GM19397 (cell line): Measurements from ENCODE around the gene DNAH11.
"Not testable (repeated sequence)": the region's sequence is repeated elsewhere in the genome, so short reads cannot be mapped to it uniquely, and the experiment has no call there.

Experiments
- ATAC-seq: cut with Tn5 transposase; IDR thresholded peaks from one replicate; pipeline ENCODE4 v1.9.1; 2021; ENCODE audit warnings: mild to moderate bottlenecking, moderate library complexity; ENCODE audit not compliant: unreplicated experiment

DNAH11 gene

DNA sequence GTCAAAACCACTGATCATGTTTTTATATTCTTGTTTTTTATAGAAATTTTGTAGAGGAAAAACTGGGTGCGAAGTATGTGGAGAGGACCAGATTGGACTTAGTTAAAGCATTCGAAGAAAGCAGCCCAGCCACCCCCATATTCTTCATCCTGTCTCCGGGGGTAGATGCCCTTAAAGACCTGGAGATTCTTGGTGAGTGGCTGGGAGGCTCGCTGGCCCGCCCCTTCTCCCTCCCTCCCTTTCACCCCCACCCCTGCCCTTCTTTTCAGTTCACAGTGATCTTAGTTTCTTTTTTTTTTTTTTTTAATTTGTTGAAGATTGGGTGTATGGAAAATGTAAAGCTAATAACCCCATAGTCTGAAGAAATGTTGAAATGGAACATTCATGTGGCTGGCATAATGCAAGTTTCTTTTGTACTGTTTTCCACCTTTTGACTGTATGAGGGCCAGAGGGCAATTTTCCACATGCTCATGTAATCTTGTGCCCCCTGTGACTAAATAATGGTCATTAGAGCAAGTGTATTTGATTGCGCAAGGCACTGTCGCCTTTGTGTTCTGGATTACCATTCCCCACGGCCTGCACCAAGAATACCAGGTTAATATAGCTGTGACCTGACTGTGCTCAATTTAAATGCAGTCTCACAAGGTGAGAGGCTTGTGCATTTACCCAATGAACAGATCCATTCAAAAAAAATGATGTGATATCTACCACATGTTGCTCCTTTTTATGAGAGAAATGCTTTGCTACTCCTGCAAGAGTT, 325.2 kb downstream of the DNAH11 start:
- no peak for ATAC-seq

DNA sequence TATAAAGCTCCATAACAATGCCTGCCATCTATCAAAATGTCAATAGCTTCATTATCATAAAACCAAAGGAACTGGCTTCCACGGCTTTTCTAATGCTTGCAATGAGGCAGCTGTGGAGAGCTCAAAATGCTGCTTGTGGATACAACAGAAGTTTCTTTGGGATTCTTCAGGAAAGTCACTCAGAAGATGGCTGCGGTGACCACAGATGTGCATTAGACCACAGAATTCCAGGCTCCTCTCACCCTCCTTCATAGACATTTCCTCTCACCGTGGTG, 325.7 kb downstream of the DNAH11 start:
- no peak for ATAC-seq

DNA sequence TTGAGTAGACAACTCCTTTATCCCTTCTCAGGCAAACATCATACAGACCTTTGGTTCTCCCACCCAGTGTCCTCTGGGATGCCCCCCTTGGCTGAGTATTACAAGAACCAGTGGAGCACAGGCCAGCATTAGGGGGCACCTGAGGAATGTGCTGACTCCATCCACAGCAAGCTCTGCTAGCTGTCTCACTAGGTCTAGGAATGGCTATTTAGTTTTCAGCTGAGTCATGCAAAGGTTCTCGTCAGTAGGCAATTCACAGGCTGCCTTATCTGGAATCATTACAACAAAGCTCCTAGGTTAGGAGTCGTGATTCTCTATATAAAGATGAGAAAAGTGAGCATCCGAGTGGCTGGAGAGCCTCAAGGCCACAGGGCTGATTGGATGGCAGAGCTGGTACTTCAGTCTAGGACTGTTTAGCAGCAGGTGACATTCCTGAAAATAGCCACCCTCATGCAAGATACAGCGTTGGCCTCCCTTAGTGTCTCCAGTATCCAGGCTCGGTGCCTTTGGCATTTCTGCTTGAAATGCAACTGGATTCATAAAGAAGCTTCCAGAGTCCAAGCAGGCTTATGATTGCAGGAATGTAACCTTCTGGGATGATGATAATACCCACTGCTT, 327.1 kb downstream of the DNAH11 start:
- ATAC-seq: no peak

DNA sequence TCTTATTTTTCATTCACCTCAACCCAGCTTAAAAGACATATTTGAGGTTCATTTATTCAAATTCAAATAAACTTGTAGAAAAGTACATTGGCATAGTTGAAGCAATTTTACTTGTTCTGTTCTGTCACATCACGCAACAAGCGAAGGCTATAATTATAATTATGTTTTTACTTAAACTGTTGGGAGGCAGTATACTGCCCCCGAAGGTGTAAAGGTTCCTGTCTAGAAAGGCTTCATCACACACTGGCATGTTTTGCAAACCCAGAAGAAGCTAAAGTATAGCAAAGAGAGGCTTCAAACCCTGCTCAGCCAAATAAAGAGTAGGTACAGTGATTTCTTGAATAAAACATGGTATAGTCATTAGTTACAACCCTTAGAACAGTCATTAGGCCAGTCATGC, 340.2 kb downstream of the DNAH11 start:
- no peak for ATAC-seq

DNA sequence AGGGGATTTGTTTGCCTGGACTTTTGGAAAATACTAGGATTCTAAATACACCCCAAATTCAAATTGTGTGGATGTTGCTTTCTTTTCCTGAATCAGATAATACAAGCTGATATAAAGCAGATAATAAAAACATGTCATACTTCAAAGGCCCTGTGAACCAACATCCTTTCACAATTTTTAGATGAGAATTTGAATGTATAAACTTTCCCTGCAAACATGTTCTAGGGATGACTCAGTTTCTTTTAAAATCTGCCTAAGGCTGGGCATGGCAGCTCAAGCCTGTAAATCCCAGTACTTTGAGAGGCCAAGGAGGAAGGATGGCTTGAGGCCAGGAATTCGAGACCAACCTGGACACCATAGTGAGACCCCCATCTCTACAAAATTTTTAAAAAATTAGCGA, 340.7 kb downstream of the DNAH11 start:
- ATAC-seq: not testable (repeated sequence)

DNA sequence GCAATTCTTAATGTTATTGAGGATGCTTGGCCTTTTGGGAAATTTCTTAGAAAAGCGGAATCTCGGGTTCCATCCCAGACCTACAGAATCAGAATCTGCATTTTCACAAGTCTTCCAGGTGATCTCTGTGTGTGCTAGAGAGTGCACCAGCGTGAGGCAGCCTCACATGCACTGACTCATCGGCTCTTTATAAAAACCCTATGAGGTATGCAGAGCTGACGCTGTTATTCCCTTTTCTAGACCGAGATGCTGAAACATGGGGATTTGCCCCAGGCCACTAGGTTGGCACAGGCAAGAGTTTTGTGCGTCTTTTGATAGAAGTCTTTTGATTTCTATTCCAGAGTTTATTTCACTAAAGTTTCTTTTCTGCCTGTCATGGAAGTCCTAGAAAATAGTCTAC, 341.7 kb downstream of the DNAH11 start:
- no peak for ATAC-seq

DNA sequence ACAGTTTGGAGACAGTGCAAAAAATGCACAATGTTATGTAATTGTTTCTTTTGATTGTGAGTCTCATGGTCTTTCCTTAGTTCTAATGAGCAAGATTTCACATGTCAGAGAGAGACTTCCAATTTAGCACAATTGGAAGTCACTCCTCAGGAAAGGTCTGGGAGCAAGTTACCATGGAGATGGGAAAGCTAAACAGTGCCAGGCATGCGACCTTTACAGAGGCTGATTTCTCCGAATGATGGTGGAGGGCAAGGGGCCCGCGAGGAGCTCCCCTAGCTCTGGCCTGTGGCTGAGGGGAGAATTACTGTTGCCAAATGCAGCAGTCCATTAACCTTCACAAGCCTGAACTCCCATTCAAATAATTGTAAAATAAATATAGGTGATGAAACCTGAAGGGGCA, 343.6 kb downstream of the DNAH11 start:
- ATAC-seq: no peak

DNA sequence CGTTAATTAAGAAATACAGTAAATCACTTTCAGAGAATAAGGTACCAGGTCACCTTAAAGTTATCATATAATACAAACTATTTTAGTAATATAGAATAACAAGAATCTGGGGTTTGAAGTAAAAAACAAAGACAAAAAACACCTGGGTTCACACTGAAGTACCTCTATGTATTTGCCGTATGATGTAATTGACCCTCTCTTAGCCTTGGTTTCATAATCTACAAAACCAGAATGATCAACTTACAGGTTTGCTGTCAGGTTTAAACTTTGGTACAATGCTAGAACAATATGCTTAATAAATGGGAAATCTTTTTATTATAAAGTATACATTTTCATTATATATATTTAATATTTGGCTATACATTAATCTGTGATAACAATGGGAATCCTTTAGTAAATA, 344.5 kb downstream of the DNAH11 start:
- no peak for ATAC-seq

DNA sequence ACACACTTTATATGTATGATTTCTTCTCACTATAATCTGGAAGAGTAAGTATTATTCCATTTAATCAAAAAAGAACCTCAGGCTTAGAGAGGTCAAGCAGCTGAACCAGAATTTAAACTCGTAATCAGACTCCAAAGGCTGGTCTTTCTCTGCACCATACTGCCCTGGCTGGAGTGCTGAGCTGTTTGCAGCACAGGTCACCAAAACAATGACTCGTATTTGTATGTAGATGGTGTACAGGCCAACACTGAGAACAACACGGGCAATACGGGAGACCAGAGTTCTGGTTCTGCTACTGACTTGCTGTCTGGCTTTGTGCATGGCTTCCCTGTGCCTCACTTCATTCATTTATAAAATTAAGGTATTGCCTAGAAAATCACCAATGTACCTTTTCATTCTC, 344.9 kb downstream of the DNAH11 start:
- no peak for ATAC-seq

DNA sequence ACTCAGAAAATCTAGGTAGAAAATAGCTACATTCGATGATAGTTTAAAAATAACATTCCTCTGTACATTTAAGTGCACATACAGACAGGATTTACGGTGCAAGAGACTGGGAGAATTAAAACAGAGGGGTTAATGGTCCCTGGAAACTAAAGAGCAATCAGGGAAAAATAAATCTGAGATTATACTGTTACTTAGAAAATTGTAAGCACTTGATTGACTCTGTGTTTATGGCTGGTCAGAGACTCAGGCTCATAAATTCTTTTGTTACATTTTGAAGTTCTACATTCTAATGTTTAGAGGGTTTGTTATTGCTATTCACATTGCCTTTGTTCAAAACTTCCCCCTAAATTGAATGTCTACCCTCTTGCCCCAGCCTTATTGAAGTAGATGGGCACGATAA, 348.5 kb downstream of the DNAH11 start:
- no peak for ATAC-seq

DNA sequence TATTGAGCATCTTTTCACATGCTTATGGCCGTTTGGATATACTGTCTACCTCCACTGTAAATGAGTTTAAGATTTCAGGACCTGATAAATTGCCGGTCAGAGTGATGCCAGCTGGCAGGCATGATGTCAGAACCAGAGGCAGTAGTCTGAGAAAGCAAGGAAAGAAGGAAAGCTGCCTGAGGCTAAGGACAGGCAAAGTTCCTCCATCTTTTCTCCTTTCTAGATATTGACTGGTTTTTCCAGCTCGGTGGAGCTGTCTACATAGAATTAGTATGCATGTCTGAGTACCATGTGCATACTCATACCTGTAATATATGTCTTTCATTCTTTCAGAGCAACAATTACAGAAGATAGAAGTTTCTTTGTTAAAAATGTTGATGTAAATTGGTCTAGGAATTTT, 350.6 kb downstream of the DNAH11 start:
- no peak for ATAC-seq

DNA sequence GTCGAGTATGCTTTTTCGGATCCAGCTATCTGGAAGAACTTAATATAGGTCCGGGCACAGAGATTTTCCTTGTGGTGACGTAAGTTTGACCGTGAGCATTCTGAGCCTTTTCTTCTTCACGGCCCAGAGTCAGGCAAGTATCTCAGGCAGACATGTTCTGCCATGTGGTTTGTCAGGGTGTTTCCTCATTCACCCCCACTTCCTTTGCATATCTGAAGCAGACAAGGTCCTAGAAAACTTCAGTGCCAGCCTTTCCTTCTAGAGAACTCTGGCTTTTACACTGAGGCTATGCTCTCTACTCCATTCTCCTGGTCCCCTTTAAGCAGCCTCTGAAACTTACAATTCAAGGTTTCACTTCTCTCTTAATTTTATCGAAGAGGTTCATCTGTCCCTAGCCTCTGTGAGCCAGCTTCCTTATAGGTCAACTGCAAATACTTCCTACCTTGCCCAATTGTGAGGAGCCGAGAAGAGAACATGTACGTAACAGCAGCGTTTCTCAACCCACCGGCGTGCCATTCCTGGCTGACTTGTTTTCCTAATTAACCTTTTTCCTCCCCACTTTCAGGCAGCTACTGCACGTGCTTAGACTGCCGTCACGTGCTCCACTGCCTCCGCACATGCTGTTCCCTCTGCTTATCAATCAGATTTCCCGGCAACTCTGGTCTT, 355.6 kb downstream of the DNAH11 start:
- ATAC-seq: peak; percentile 86

DNA sequence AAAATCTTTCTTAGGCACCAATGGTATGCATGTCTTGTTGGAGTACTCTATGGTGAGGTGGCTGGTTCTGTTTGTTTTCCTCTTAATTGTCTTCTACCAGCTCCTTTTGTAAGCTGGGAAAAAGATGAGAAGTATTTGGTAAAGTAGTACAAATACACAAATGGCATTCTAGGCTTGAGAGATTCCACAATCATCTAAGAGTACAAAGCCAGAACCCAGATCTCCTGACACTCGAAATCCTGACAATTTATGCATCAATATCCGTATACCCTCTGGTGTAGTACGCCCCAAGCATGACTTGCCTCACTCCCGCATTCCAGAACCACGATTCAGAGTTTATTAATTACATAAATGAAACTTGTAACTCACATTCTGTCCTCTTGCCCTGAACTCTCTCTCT, 359.4 kb downstream of the DNAH11 start:
- no peak for ATAC-seq

DNA sequence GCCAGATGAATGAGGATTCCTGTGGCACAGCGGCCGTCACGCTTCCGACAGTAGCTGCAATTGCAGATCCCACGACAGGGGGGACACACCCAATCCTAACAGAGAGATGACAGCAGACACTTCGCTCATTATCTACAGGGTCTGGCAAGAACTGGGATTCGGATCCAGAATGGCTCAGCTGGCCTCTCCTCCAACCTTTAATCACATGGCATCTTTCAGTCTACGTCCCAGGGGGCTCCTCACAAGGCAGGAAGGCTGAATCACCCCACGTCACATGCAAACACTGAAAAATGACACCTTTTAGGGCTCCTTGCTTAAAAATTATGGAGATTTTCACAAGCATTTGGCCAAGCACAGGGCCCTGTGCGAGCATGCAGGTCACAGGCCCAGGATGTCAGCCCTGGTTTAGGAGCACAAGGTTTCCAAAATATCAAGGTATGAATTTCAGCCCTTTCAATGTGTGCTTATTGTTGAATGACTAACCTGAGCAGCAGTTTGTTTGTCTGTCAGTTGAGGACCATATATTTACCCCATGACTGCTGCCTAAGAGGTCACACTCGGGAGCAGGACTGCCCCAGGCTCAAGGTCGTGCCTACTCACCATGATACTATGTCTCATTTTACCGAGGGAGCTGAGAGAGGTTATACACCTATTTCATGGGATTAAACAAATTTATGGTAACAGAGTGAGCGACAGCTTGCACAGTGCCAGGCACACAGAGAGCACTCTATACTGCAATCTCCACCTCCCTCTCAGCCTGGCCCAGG, 360.4 kb downstream of the DNAH11 start:
- no peak for ATAC-seq

DNA sequence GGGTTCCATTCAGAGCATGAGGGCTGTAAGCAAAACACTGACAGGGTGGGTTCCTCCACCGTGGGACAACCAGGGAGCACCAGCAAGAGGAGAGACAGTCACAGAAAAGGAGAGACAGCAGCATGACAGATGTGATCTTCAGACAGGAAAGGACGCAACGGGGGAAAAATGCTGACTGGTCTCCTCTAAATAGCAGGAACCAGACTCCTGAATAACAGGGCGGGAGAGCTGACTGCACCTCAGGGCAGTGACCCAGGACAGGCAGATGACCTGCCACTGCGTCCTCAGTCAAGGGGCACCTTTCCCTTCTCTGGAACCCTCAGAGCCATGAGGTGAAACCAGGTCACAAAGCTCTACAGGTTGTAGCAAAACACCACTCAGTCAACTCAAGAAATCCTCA, 365.9 kb downstream of the DNAH11 start:
- ATAC-seq: no peak

DNA sequence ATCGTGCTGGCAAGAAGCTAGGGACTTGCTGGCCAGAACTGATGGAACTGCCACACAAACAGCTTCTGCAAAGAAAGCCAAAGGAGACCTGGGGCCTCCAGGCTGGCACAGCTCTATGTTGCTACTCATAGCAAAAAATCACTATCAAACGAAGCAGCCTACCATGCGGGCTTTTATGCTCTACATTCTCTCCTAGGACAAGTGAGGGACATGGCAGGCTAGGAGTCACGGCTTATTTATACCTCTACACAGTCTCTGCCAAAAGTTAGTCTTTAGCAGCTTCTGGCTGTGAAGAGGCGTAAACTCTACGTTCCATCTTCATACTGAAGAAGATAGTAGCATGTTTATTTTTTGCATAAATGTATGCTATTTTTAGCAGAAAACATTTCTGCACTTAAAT, 367.4 kb downstream of the DNAH11 start:
- ATAC-seq: no peak

DNA sequence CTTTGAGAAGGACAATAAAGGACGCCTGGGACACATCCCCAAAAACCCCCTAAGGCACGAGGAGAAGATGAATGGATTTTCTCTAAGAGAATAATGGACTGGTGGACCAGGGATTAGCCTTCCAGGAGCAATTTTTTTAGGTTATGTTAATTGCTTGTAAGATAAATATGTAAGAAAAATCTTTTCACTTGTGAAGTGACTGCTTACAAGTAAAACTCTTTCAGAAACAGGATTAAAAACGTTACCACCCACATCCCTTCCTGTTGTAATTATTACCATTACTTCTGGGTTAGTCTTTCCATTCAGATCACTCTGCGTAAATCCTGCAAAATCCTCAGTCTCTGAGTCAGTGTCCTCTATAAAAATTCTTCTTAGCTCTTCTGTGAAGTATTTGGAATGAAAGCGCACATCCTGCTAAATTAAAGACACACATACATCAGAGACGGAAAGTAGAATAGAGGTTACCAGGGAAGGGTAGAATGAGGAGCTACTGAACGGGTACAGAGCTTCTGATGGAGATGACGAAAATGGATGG, 368.6 kb downstream of the DNAH11 start:
- no peak for ATAC-seq

DNA sequence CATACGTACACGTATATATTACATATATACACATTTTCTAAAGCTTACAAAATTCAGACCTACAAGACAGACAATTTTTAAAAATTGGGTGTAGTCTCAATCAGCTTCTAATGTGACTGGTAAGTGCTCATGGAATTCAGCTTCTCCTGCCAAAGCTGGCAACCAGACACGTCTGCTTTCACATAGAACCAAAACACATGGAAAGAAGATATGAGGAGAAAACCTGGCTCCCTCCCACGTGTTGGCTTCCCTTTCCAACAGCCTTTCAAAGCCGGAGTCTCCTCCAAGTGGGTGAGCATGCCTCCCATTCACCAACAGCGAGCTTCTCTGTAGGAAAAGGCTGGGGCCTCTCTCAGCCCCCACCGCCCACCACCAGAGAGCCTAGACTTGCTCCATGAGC, 369.5 kb downstream of the DNAH11 start:
- no peak for ATAC-seq

DNA sequence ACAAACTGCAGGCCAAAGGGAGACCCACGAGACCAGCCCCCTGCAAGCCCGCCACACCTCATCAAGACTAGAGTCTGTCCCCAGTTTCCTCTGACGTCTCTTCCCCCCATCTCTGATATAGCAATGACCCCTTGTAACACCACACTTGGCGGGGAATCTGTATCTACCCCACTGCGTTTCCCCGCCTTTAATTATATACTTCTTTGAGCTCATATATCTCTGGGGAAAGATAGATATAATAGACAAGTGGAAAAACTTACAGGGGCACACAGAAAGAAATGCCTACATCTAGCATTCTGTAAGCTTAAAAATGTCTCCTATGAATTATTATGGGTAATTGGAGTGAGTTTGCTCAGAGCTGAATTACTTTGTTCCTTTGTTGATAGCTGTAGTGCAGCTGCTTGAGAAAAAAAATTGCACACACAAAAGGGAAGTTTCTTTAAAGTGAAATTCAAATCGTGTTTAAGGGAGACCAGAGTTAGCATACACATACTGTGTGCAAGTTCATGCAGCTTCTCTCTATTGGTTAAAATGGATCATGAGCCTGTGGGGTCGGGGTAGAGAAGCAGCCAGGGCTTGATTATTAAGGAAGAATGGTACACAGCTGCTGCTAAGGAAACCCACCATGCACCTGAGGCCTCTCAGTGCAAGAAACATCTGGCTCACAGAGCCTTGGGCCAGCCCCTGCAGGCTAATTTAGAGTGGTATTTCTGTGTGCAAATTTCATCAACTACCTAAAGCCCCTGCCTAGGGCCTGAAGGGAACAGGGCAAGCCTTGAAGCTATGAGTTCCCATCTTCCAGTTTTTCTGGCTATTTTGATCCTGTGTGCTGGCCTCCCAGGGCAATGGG, 370.3 kb downstream of the DNAH11 start:
- ATAC-seq: no peak

DNA sequence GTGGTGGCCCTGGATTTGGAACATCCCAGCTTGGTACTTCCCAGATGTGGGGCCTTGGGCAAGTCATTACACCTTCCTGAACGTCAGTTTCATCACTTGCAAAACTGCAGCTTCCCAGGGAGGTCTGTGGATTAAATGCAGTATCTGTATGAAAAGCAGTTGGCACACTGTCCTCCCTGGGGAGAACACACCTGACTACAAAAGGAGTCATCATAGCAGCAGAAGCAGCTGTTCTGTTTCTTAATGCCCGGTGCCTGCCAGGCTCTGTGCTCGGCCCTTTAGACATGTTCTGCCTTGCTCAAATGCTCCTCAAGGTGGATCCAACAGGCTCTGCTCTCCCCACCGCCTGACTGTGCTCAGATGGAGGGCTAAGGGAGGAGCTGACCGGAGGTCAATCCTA, 371.8 kb downstream of the DNAH11 start:
- ATAC-seq: no peak

DNA sequence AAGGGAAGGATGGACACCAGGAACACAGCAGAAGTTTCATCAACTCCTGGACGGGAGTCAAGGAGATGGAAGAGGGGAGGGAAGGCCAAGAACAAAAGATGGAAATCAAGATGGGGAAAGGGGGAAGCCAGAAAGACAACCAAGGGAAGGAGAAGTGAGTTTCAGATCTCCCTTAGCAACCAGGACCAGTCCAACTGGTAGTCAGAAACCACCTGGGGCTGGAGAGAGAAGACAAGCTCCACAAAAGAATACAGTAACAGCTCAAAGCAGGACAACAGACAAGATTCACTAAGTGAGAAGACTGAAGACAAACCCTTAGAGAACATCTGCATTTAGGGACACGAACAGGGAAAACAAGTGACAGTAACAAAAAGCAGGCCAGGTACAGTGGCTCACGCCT, 372.3 kb downstream of the DNAH11 start:
- ATAC-seq: no peak
